ENCODE measurements around the gene SP3. TPM values are rescaled to one million over a fixed set of nuclear protein-coding genes. Genes with fewer than 3 reads are reported as not detected.

Gene SP3
- polyA plus RNA-seq, 1 donor: 76.4 TPM

GRCh38 chr2:173985605-173985992, 20.4 kb upstream of the SP3 start:
- peaks cover 15% of the 10 kb centered on the region for H3K4me1 ChIP-seq (ENCODE audit: control insufficient read depth, insufficient read depth, low read length)
- H3K27ac ChIP-seq (ENCODE audit: low read length): no peak overlapping the region
- DNase-seq: peak in 1 of 2 donors; percentile 39
- WGBS (ENCODE audit: insufficient coverage, low lambda C conversion rate): no CpG with 5 or more reads among the region's 1 CpG
- no peaks in the 10 kb centered on the region for H3K27me3 ChIP-seq (ENCODE audit: control insufficient read depth, insufficient read depth, low read length)
- H3K9me3 ChIP-seq (ENCODE audit: control insufficient read depth, low read depth, low read length): no peaks in the 10 kb centered on the region
- H3K4me3 ChIP-seq (ENCODE audit: low read length): no peak overlapping the region
- H3K36me3 ChIP-seq (ENCODE audit: control insufficient read depth, insufficient read depth, low read length): no peaks in the 10 kb centered on the region

- H3K27ac ChIP-seq (ENCODE audit: low read length): no peak overlapping the region
- WGBS (ENCODE audit: insufficient coverage, low lambda C conversion rate): 36% methylated on average over 3 of the region's 9 CpGs
- peaks cover 15% of the 10 kb centered on the region for H3K4me1 ChIP-seq (ENCODE audit: control insufficient read depth, insufficient read depth, low read length)
- H3K27me3 ChIP-seq (ENCODE audit: control insufficient read depth, insufficient read depth, low read length): no peaks in the 10 kb centered on the region
- H3K9me3 ChIP-seq (ENCODE audit: control insufficient read depth, low read depth, low read length): no peaks in the 10 kb centered on the region
- H3K4me3 ChIP-seq (ENCODE audit: low read length): no peak overlapping the region
- peak in 1 of 2 donors; percentile 31 for DNase-seq
- no peaks in the 10 kb centered on the region for H3K36me3 ChIP-seq (ENCODE audit: control insufficient read depth, insufficient read depth, low read length)
Measured at GRCh38 chr2:173984866-173985604, 19.9 kb upstream of the SP3 start.

- H3K4me3 ChIP-seq (ENCODE audit: low read length): no peak overlapping the region
- WGBS (ENCODE audit: insufficient coverage, low lambda C conversion rate): no CpG with 5 or more reads among the region's 3 CpGs
- H3K36me3 ChIP-seq (ENCODE audit: control insufficient read depth, insufficient read depth, low read length): no peaks in the 10 kb centered on the region
- no peak for DNase-seq
- H3K4me1 ChIP-seq (ENCODE audit: control insufficient read depth, insufficient read depth, low read length): peaks cover 15% of the 10 kb centered on the region
- no peak overlapping the region for H3K27ac ChIP-seq (ENCODE audit: low read length)
- H3K27me3 ChIP-seq (ENCODE audit: control insufficient read depth, insufficient read depth, low read length): no peaks in the 10 kb centered on the region
- H3K9me3 ChIP-seq (ENCODE audit: control insufficient read depth, low read depth, low read length): no peaks in the 10 kb centered on the region
Measured at GRCh38 chr2:173983391-173983871, 18.3 kb upstream of the SP3 start.

GRCh38 chr2:173982918-173983317, 17.7 kb upstream of the SP3 start:
- no peaks in the 10 kb centered on the region for H3K36me3 ChIP-seq (ENCODE audit: control insufficient read depth, insufficient read depth, low read length)
- H3K4me3 ChIP-seq (ENCODE audit: low read length): no peak overlapping the region
- H3K4me1 ChIP-seq (ENCODE audit: control insufficient read depth, insufficient read depth, low read length): peaks cover 15% of the 10 kb centered on the region
- H3K27ac ChIP-seq (ENCODE audit: low read length): no peak overlapping the region
- H3K27me3 ChIP-seq (ENCODE audit: control insufficient read depth, insufficient read depth, low read length): no peaks in the 10 kb centered on the region
- H3K9me3 ChIP-seq (ENCODE audit: control insufficient read depth, low read depth, low read length): no peaks in the 10 kb centered on the region
- no peak for DNase-seq
- no CpG with 5 or more reads among the region's 3 CpGs for WGBS (ENCODE audit: insufficient coverage, low lambda C conversion rate)

GRCh38 chr2:173982182-173982714, 17.1 kb upstream of the SP3 start:
- WGBS (ENCODE audit: insufficient coverage, low lambda C conversion rate): no CpG with 5 or more reads among the region's 2 CpGs
- Histone ChIP-seq H3K27ac (ENCODE audit: low read length) (no peak overlapping the region), H3K4me1 (ENCODE audit: control insufficient read depth, insufficient read depth, low read length) (peaks cover 15% of the 10 kb centered on the region), H3K4me3 (ENCODE audit: low read length) (no peak overlapping the region), H3K36me3 (ENCODE audit: control insufficient read depth, insufficient read depth, low read length) (no peaks in the 10 kb centered on the region), H3K9me3 (ENCODE audit: control insufficient read depth, low read depth, low read length) (no peaks in the 10 kb centered on the region), H3K27me3 (ENCODE audit: control insufficient read depth, insufficient read depth, low read length) (no peaks in the 10 kb centered on the region)
- DNase-seq: no peak

GRCh38 chr2:173981520-173981919, 16.3 kb upstream of the SP3 start:
- no peak for DNase-seq
- Histone ChIP-seq H3K4me1 (ENCODE audit: control insufficient read depth, insufficient read depth, low read length) (peaks cover 13% of the 10 kb centered on the region), H3K4me3 (ENCODE audit: low read length) (no peak overlapping the region), H3K27me3 (ENCODE audit: control insufficient read depth, insufficient read depth, low read length) (no peaks in the 10 kb centered on the region), H3K9me3 (ENCODE audit: control insufficient read depth, low read depth, low read length) (no peaks in the 10 kb centered on the region), H3K27ac (ENCODE audit: low read length) (no peak overlapping the region), H3K36me3 (ENCODE audit: control insufficient read depth, insufficient read depth, low read length) (no peaks in the 10 kb centered on the region)
- WGBS (ENCODE audit: insufficient coverage, low lambda C conversion rate): 100% methylated on average over 2 of the region's 2 CpGs

- WGBS (ENCODE audit: insufficient coverage, low lambda C conversion rate): 86% methylated on average over 1 of the region's 3 CpGs
- no peak for DNase-seq
Measured at GRCh38 chr2:173979751-173980351, 14.7 kb upstream of the SP3 start.

GRCh38 chr2:173978447-173978846, 13.3 kb upstream of the SP3 start:
- H3K9me3 ChIP-seq (ENCODE audit: control insufficient read depth, low read depth, low read length): no peaks in the 10 kb centered on the region
- no peak overlapping the region for H3K4me3 ChIP-seq (ENCODE audit: low read length)
- no peaks in the 10 kb centered on the region for H3K27me3 ChIP-seq (ENCODE audit: control insufficient read depth, insufficient read depth, low read length)
- no peaks in the 10 kb centered on the region for H3K36me3 ChIP-seq (ENCODE audit: control insufficient read depth, insufficient read depth, low read length)
- no peaks in the 10 kb centered on the region for H3K4me1 ChIP-seq (ENCODE audit: control insufficient read depth, insufficient read depth, low read length)
- DNase-seq: no peak
- no CpG with 5 or more reads among the region's 1 CpG for WGBS (ENCODE audit: insufficient coverage, low lambda C conversion rate)
- H3K27ac ChIP-seq (ENCODE audit: low read length): no peak overlapping the region

More at GRCh38 chr2:173979751-173980351, 14.7 kb upstream of the SP3 start:
- H3K9me3 ChIP-seq (ENCODE audit: control insufficient read depth, low read depth, low read length): no peaks in the 10 kb centered on the region
- no peak overlapping the region for H3K4me3 ChIP-seq (ENCODE audit: low read length)
- H3K27ac ChIP-seq (ENCODE audit: low read length): no peak overlapping the region
- no peaks in the 10 kb centered on the region for H3K27me3 ChIP-seq (ENCODE audit: control insufficient read depth, insufficient read depth, low read length)
- H3K36me3 ChIP-seq (ENCODE audit: control insufficient read depth, insufficient read depth, low read length): no peaks in the 10 kb centered on the region
- peaks cover 2% of the 10 kb centered on the region for H3K4me1 ChIP-seq (ENCODE audit: control insufficient read depth, insufficient read depth, low read length)

- peaks cover 9% of the 10 kb centered on the region for H3K4me1 ChIP-seq (ENCODE audit: control insufficient read depth, insufficient read depth, low read length)
- no peaks in the 10 kb centered on the region for H3K27me3 ChIP-seq (ENCODE audit: control insufficient read depth, insufficient read depth, low read length)
- no peak for DNase-seq
- H3K4me3 ChIP-seq (ENCODE audit: low read length): no peak overlapping the region
- no CpG with 5 or more reads among the region's 3 CpGs for WGBS (ENCODE audit: insufficient coverage, low lambda C conversion rate)
- H3K27ac ChIP-seq (ENCODE audit: low read length): no peak overlapping the region
- no peaks in the 10 kb centered on the region for H3K9me3 ChIP-seq (ENCODE audit: control insufficient read depth, low read depth, low read length)
- no peaks in the 10 kb centered on the region for H3K36me3 ChIP-seq (ENCODE audit: control insufficient read depth, insufficient read depth, low read length)
Measured at GRCh38 chr2:173972636-173973035, 7.5 kb upstream of the SP3 start.

GRCh38 chr2:173972165-173972564, 7.0 kb upstream of the SP3 start:
- WGBS (ENCODE audit: insufficient coverage, low lambda C conversion rate): no CpG with 5 or more reads among the region's 2 CpGs
- no peaks in the 10 kb centered on the region for H3K36me3 ChIP-seq (ENCODE audit: control insufficient read depth, insufficient read depth, low read length)
- no peaks in the 10 kb centered on the region for H3K27me3 ChIP-seq (ENCODE audit: control insufficient read depth, insufficient read depth, low read length)
- H3K27ac ChIP-seq (ENCODE audit: low read length): no peak overlapping the region
- H3K4me1 ChIP-seq (ENCODE audit: control insufficient read depth, insufficient read depth, low read length): peaks cover 13% of the 10 kb centered on the region
- no peaks in the 10 kb centered on the region for H3K9me3 ChIP-seq (ENCODE audit: control insufficient read depth, low read depth, low read length)
- H3K4me3 ChIP-seq (ENCODE audit: low read length): no peak overlapping the region
- DNase-seq: no peak
